Activated T-cell treated with anti-CD3 and anti-CD28 coated beads, Interleukin-2, amount 50 U/mL, for 1 hour (primary cell): Measurements from ENCODE around the gene HOXA4.

Experiments
- DNase-seq: peaks from one replicate; pipeline ENCODE4 v3.0.0-alpha.2; 2020

The HOXA4 gene

DNA sequence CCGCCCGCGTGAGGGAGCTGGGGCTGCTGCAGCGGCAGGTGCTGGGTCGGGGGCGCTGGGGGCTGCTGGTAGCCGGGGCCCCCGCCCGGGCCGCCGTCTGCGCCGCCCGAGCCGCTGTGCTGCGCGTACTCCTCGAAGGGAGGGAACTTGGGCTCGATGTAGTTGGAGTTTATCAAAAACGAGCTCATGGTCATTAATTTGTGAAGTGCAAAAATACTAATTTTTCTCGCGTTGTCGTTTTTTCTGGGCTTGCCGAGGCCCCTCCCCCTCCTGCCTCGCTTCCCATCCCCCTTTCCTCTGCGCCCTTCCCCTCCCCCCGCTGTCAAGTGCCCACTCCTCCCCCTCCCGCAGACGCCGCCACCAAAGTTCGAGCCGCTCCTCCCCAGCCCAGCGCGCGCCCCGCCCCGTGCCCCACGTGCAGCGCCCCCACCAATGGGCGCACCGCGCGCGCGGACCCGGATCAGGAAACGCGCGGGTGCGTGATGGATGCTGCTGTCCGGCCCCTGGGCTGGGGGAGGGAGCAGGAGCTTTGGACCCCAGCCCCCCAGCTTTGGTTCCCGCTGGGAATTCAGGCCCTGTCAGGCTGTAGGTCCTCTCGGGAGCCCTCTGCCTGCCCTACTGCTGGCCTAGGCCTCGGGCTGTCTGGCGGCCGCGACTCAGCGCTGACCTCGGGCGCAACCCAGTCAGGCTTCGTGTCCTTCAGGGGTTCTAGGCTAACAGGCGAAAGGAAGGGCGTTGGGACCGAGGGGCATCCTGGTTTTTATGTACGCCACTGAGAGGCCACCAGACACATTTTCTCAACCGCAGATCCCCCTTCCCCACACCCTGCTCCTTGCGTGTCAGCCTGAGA lies at the start of gene HOXA4:
Gene HOXA4 (minus strand): TSS at position 218 of the 850 bp plus-strand sequence. CDS start 24 bp downstream, at position 194.
- peak; percentile 76 for DNase-seq

- peak; percentile 70 for DNase-seq
These were observed 49.2 kb upstream of the HOXA4 start for GRCh38 chr7:27179503-27180430.

DNA sequence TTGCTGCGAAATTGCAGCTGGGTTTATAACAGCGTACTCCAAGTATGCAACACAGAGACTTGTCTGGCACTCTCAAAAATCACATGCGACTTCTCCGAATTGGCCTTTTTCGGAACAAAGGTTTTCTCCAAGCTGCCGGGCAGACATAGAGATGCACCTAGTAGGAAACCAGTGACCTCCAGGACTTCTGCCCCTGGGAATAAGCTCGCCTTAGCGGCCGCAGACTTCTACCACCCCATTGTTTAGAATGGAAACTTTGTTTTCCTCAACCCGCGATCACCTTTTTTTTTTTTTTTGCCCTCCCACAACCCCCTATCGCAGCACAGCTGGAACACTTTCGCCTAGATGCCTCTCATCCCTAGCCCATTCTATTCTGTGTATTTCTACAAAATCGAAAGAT lies 48.5 kb upstream of the HOXA4 start:
- peak; percentile 14 for DNase-seq

GRCh38 chr7:27178366-27178765 lies 47.8 kb upstream of the HOXA4 start:
- no peak for DNase-seq

- DNase-seq: no peak
These were observed 47.3 kb upstream of the HOXA4 start for GRCh38 chr7:27177795-27178320.

GRCh38 chr7:27176962-27177794 lies 46.6 kb upstream of the HOXA4 start:
- DNase-seq: peak; percentile 13

GRCh38 chr7:27176524-27176845 lies 45.9 kb upstream of the HOXA4 start:
- no peak for DNase-seq

GRCh38 chr7:27175626-27176523 lies 45.3 kb upstream of the HOXA4 start:
- peak; percentile 18 for DNase-seq

DNA sequence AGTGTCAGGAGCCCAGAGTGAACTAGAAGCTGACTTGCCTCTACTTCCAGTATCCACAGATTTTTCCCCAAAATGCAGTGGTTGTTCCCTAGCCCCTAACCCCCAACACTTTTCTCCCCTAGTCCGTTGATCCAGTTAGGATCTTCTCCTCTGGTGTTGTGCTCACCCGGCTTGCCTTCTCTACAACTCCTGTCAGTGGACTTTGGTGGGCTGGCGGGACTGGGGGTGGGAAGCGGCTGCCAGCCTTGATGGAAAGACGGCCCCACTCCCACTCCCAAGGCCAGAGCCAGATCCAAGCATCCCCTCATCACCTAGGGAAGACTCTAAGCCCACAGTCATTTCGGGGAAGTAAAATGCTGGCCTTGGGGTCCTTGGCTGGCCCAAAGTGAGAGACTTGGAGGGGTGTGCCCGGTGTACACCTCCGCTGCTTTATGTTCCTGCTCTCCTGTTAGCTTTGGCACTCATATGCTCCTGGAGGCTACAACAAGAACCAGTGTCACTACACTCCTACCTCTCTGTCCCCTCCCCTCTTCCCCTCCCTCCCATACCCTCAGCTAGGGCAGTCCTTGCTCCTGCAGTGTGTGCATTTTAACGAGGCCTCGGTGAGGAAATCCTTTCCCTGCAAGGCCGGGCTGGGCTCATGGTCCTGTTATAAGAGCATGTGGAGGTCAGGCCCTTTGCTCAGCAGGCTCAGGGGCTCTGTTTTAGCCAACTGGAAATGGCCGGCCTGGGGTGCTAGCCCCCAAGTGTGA lies 44.5 kb upstream of the HOXA4 start:
- no peak for DNase-seq

DNA sequence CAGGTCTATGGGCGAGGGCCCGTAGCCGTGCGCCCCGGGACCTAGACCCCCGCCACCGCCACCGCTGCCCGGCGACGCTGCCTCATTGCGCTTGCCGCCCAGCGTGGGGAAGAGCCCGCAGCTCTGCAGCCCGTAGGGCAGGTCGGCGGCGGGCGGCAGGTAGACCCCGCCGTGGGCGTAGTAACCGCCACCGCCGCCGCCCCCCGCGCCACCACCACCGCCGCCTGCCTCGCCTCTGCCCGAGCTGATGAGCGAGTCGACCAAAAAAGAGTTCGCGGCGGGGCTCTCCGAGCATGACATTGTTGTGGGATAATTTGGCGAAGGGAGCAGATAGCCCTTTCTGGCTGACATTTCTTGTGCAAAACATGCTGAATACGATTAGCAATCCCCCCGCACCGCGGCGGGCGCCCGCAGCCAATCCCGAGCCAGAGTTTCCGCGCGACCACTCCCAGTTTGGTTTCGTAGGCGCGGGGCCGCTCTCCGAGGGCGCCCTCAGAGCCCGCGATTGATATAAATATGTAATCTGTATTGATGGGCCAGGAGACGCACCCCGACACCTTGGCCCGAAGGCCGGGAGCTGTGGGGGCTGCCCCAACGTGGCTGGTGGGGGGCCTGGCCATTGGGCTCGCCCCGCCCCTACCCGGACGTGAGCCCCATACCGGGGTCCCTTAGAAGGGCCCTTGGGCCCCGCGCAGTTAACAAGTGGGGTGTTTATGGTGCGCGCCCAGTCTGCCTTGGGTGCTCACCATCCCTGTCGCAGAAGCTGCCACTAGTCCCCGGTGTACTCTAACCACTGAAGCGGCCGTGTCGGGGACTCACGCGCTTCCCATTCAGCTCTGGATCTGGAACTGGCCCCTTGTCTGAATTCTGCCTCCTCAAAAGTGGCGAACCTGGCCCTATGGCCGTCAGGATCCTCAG lies 43.7 kb upstream of the HOXA4 start, which contains the start of gene HOXA10:
Gene HOXA10 (minus strand): TSS at position 365 of the 918 bp plus-strand sequence. CDS start 14 bp downstream, at position 351.
- DNase-seq: peak; percentile 39

- peak; percentile 61 for DNase-seq
These were observed 43.0 kb upstream of the HOXA4 start for GRCh38 chr7:27173511-27173955.

DNA sequence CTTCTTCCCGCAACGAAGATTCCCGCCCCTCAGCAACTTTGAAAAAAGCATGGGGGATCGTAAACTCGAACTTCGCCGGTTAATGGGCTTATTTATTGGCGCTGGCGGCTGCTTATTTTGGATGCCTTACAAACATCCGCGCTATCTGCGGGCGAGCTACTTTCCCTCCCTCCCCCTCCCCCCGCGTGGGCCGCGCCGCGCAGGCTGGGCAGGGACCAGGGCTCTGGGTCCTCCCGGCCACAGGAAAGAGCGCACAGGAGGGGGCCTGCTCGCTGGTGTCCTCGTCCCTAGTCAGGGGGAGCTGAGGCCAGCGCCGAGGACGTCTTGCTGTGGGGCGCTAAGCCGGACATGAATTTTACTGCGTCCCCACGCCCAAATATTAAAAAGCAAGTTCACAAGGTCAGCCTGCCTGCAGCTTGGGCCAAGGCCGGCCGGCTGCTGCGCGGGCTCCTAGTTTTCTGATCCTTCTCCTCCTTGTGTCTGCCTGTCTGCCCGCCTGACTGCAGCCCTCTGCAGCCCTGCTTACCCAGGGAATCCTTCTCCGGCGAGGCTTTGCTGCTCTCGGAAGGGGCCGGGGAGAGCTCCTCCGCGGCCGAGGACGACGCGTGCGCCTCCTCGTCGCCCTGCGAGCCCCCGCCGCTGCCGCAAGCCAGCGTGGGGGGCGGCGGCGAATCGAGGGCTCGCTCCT lies 42.4 kb upstream of the HOXA4 start:
- DNase-seq: no peak

DNA sequence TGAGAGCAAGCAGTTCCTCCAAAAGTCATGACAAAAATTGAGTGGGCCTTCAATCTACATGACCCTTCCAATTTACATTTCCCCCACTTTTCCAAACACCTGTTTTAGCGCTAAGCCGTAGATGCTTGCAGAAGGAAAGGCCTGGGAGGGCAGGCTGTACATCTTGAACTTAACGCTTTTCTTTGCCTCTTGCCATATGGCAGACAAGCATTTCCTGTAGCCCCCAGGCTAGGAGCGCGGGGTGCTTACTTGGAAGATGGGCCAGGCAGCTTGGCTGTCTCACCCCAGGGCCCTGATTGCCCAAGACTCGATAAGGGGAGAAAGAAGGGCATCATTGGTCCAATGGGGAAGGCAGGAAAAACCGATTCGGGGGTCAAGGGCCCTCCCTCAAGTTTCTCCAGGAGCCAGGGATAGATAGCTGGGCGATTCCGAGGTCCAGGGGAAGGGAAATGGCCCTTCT lies 41.8 kb upstream of the HOXA4 start:
- peak; percentile 28 for DNase-seq

DNA sequence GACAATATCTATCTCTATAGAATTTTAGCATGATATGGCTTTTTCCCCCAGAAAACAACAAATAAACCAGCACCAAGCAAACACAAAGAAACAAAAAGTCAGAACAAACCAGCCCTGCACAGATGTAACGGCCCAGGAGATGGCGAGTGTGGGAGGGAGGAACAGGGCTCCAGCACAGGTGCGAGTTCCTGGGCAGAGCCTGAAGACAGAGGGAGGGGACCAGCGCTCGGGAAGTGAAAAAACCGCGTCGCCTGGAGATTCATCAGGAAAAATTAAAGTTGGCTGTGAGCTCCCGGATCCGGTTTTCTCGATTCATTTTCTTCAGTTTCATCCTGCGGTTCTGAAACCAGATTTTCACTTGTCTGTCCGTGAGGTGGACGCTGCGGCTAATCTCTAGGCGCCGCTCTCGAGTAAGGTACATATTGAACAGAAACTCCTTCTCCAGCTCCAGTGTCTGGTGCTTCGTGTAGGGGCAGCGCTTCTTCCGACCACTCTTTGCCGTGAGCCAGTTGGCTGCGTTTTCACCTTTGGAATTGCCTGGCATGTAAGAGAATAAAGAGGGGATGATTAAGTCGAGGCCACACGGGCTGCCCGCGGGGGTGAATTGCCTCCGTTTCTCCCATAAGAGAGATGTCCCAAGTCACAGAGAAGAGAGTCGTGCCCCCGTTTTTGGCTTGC lies 41.2 kb upstream of the HOXA4 start:
- peak; percentile 32 for DNase-seq

DNA sequence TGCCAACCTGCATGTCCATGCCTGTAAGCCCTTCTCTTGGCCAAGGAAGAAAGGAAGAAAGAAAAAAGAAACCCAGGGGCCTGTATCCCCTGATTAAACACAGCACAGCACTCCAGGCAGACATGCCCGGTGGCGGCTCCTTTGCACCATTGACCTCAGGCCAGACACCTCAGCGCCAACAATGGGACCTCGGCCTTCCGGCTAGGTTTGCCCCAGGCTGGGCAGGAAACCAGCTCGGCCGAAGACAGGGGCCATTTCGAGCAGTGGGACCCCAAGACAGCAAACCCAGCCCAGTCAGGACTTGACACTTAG lies 40.7 kb upstream of the HOXA4 start:
- DNase-seq: peak; percentile 25

- no peak for DNase-seq
These were observed 40.1 kb upstream of the HOXA4 start for GRCh38 chr7:27170426-27171324.
